Measurements from ENCODE around the gene FBLN2. TPM values are rescaled to one million over a fixed set of nuclear protein-coding genes. Genes with fewer than 3 reads are reported as not detected.

Gene FBLN2
- total RNA-seq, 2 experiments from 2014 or later: 8.4 to 13.7 TPM

GRCh38 chr3:13509059-13509815 is 39.7 kb upstream of the FBLN2 start:
- Mint-ChIP-seq H3K36me3 (ENCODE audit: low read depth) (no peaks in the 10 kb centered on the region), H3K4me3 (no peak overlapping the region), H3K27ac (no peak overlapping the region), H3K4me1 (ENCODE audit: low read depth) (no peaks in the 10 kb centered on the region), H3K27me3 (no peaks in the 10 kb centered on the region), H3K9me3 (no peaks in the 10 kb centered on the region)
- intact Hi-C loops (cut with micrococcal nuclease): no loop called here
- ChIA-PET POLR2A (interaction anchor here (0.5 to 1.0 kb wide), 2 partner anchors 13 to 849 kb away, joined by 3 read pairs; no protein-coding TSS in a partner anchor), CTCF (interaction anchor here (1.4 to 2.6 kb wide), 2 partner anchors 139 to 140 kb away, joined by 3 to 6 read pairs; no protein-coding TSS in a partner anchor)
- no peak for TF ChIP-seq CTCF (IDR thresholded peaks at IDR 0.05)
- DNase-seq (no peak), ATAC-seq (no peak)

GRCh38 chr3:13509816-13510192 is 39.1 kb upstream of the FBLN2 start:
- no peak overlapping the region for H3K4me3 Mint-ChIP-seq
- H3K27me3 Mint-ChIP-seq: no peaks in the 10 kb centered on the region
- CTCF ChIA-PET: interaction anchor here (1.4 kb wide), 1 partner anchor 140 kb away, joined by 3 read pairs; no protein-coding TSS in a partner anchor
- H3K4me1 Mint-ChIP-seq (ENCODE audit: low read depth): no peaks in the 10 kb centered on the region
- DNase-seq: no peak
- no peak overlapping the region for H3K27ac Mint-ChIP-seq
- no peaks in the 10 kb centered on the region for H3K36me3 Mint-ChIP-seq (ENCODE audit: low read depth)
- no peak for ATAC-seq
- intact Hi-C loops (cut with micrococcal nuclease): no loop called here
- POLR2A ChIA-PET: no interaction called here
- H3K9me3 Mint-ChIP-seq: no peaks in the 10 kb centered on the region
- no peak for TF ChIP-seq CTCF (IDR thresholded peaks at IDR 0.05)

GRCh38 chr3:13512451-13512850 is 36.5 kb upstream of the FBLN2 start:
- DNase-seq: no peak
- no peak for TF ChIP-seq CTCF (IDR thresholded peaks at IDR 0.05)
- H3K36me3 Mint-ChIP-seq (ENCODE audit: low read depth): no peaks in the 10 kb centered on the region
- ChIA-PET CTCF (interaction anchor here (1.0 kb wide), 1 partner anchor 16 kb away, joined by 3 read pairs; no protein-coding TSS in a partner anchor), POLR2A (no interaction called here)
- ATAC-seq: no peak
- H3K4me3 Mint-ChIP-seq: no peak overlapping the region
- no peaks in the 10 kb centered on the region for H3K4me1 Mint-ChIP-seq (ENCODE audit: low read depth)
- no peaks in the 10 kb centered on the region for H3K27me3 Mint-ChIP-seq
- H3K9me3 Mint-ChIP-seq: no peaks in the 10 kb centered on the region
- no peak overlapping the region for H3K27ac Mint-ChIP-seq
- intact Hi-C loops (cut with micrococcal nuclease): no loop called here

GRCh38 chr3:13513051-13513912 is 35.6 kb upstream of the FBLN2 start:
- Mint-ChIP-seq H3K4me1 (ENCODE audit: low read depth) (no peaks in the 10 kb centered on the region), H3K27me3 (no peaks in the 10 kb centered on the region), H3K4me3 (no peak overlapping the region), H3K27ac (no peak overlapping the region), H3K9me3 (no peaks in the 10 kb centered on the region), H3K36me3 (ENCODE audit: low read depth) (no peaks in the 10 kb centered on the region)
- DNase-seq (no peak), ATAC-seq (no peak)
- ChIA-PET POLR2A (no interaction called here), CTCF (interaction anchor here (1.0 kb wide), 1 partner anchor 17 kb away, joined by 3 read pairs; no protein-coding TSS in a partner anchor)
- TF ChIP-seq CTCF (IDR thresholded peaks at IDR 0.05): no peak
- intact Hi-C loops (cut with micrococcal nuclease): no loop called here

Measured in activated CD8-positive, alpha-beta T cell treated with anti-CD3 and anti-CD28 coated beads for 36 hours (primary cell).